Motor neuron (in vitro differentiated cells): ENCODE measurements around the gene CDH13. TPM values are rescaled to one million over a fixed set of nuclear protein-coding genes. Genes with fewer than 3 reads are reported as not detected.
A peak's percentile ranks its signal among the peaks of the same experiment; 100 is the strongest.

Experiments
- ATAC-seq, 8 experiments: fragments of 200-7000 bp; cut with Tn5 transposase; replicated peaks in 6 of 8; 2 replicates each; pipeline ENCODE4 v1.8.0; 2021; ENCODE audit warnings: mild to moderate bottlenecking in 8 of 8, moderate library complexity in 8 of 8
- H3K27ac ChIP-seq, 2 donors: fragments of 250-450 bp; sonication (Bioruptor Pico); 2 replicates each; pipeline ENCODE4 v1.9.0; 2021; ENCODE audit warnings: antibody characterized with exemption in 2 of 2, mild to moderate bottlenecking in 2 of 2, moderate library complexity in 1 of 2
- H3K4me1 ChIP-seq, 2 donors: fragments of 250-450 bp; sonication (Bioruptor Pico); replicated peaks in 1 of 2; 2 replicates each; pipeline ENCODE4 v1.6.1; 2021; ENCODE audit warnings: antibody characterized with exemption in 2 of 2, mild to moderate bottlenecking in 2 of 2, moderate library complexity in 1 of 2
- H3K4me3 ChIP-seq, 5 donors: fragments of 250-450 bp; sonication (Bioruptor Pico); 2 replicates each; pipeline ENCODE4 v1.9.0; 2021; ENCODE audit warnings: antibody characterized with exemption in 5 of 5, mild to moderate bottlenecking in 5 of 5, moderate library complexity in 4 of 5
- WGBS, 10 experiments: fragments of 450-650 bp; shearing (Covaris generic); methylation state at CpG; one replicate each; pipeline ENCODE4 v1.0.0; 2022; 5-methylcytosine and 5-hydroxymethylcytosine counted together
- in situ Hi-C, 9 experiments: fragments of 400-800 bp; cut with MboI; loops; one replicate each; pipeline ENCODE4 v1.15.0; 2021; ENCODE audit warnings: low sequenced_read_pairs in 9 of 9, low pct_unique_long_range_greater_than_20kb in 2 of 9; ENCODE audit not compliant: unreplicated experiment in 9 of 9
- total RNA-seq, 8 experiments: library from RNA; unstranded; fragments of 300-600 nt; gene quantifications; 2 replicates each; pipeline versions ENCODE4 v1.2.3 to v1.2.4, GENCODE V29; 2022

The CDH13 gene
- total RNA-seq, 8 experiments from 2014 or later, result 0.42 to 10.3 (median 3.4) TPM

DNA sequence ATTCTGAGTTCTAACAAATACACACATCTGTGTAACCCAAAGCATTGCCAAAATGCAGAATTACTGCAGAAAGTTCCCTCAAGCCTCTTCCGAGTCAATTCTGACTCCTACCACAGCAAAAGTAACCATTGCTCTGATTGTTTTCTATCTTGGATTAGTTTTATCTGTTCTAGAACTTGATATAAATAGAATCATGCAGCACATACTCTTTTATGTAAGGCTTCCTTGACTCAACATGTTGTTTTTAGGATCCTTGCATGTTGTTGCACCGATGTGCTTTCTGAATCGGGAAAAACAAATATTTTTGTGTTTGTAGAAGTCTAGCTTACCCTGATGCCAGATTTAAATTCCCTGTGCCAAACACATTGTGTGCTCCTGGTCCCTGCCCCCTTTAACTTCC is 140.4 kb downstream of the CDH13 start:
- Histone ChIP-seq H3K4me3 (no peak overlapping the region), H3K27ac (no peak overlapping the region), H3K4me1 (peaks cover 0 to 5% of the 10 kb centered on the region in 2 donors)
- ATAC-seq, result no peak
- in situ Hi-C loops, result no loop called here
- 0 to 100% (median 78%) methylated on average over 1 to 3 of the region's 3 CpGs; no CpG with 5 or more reads in 1 of the 10 experiments for WGBS, 10 experiments

DNA sequence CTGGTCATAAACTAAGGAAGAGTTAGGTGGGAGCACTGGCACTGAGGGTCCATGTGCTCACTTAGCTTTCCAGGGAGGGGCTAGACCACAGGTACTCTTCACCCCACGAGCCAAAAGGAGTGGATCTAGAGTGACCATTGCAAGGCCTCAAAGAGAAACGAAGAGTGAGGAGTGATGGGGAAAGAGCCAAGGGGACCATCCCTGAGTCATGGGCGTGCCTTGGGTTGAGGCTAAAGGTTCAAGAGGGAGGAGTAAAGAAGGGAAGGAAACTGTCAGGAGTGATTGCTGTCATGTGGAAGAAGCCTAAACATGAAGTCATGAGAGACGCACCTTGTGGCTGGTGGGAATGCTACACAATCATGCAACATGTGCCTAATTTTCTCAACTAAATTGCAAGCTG is 141.0 kb downstream of the CDH13 start:
- no peak for ATAC-seq
- 0 to 89% (median 66%) methylated on average over 1 to 3 of the region's 4 CpGs; no CpG with 5 or more reads in 4 of the 10 experiments for whole genome bisulfite sequencing, 10 experiments
- in situ Hi-C loops, result no loop called here
- peaks cover 0 to 5% of the 10 kb centered on the region in 2 donors for H3K4me1 ChIP-seq
- no peak overlapping the region for H3K27ac ChIP-seq
- no peak overlapping the region for H3K4me3 ChIP-seq

DNA sequence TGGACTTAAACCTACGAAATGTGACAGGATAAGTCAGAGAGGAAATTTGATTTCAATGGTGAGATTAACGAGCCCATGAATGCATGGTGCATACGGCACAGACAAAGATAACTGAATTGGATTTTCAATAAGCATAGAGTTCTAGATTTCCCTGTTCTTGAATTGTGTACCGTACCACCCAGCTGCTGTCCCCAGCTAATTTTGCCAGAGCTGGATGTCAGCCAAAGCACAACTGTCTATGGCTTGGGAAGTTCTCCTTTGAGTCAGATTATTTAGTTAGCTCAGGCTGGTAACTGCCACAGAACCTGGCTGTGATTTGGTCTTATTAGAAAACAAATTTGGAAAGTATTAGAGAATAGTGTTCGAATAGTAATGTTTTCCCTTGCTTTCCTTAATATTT is 143.1 kb downstream of the CDH13 start:
- Histone ChIP-seq H3K4me1 (peaks cover 0 to 5% of the 10 kb centered on the region in 2 donors), H3K4me3 (no peak overlapping the region), H3K27ac (no peak overlapping the region)
- WGBS, 10 experiments, result 17 to 98% (median 68%) methylated on average over 1 to 5 of the region's 5 CpGs
- in situ Hi-C loops, result no loop called here
- ATAC-seq, result no peak

DNA sequence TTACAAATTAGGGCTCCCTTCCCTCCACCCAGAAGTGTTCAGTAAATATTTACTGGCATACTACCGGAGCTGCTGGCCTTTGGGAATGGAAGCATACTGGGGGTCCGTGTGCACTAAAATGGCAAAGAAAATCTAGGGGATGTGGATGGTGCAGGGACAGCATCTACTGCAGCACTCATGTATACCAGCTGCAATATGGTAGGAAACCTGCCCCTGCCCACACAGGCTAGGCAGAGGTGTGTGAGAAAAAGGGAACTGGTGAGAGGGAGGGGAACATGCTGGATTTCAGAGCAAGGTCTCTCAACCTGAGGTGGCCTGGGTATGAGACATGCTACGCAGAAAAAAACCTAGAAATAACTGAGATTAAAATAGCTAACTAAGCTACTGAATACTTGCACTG is 145.4 kb downstream of the CDH13 start:
- ATAC-seq, result no peak
- Histone ChIP-seq H3K4me3 (no peak overlapping the region), H3K27ac (no peak overlapping the region), H3K4me1 (peaks cover 0 to 5% of the 10 kb centered on the region in 2 donors)
- in situ Hi-C loops, result no loop called here
- WGBS, 10 experiments, result 63 to 100% (median 82%) methylated on average over 1 to 3 of the region's 3 CpGs; no CpG with 5 or more reads in 6 of the 10 experiments

DNA sequence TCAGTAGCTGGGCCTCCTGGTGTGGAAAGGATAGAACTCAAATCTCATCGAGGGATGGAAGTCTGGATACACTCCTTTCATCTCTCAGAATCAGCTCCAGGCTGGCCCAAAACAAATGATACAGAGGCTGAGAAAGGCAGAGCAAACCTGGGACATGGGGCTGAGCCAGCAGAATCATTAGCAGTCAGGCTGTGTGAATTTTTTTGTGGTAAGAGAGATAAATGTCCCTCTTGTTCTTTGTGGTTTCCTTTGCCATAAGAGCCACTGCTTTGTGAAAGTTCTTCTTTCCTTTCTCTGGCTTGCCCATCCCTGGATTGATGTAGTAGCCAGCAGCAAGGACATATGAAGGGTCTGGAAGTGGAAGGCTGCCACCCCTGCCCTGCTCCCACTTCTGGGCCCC is 146.2 kb downstream of the CDH13 start:
- 18 to 83% (median 65%) methylated on average over 1 of the region's 1 CpG; no CpG with 5 or more reads in 4 of the 10 experiments for WGBS, 10 experiments
- no peak overlapping the region for H3K4me3 ChIP-seq
- peaks cover 0 to 5% of the 10 kb centered on the region in 2 donors for H3K4me1 ChIP-seq
- ATAC-seq, result no peak
- in situ Hi-C loops, result no loop called here
- no peak overlapping the region for H3K27ac ChIP-seq

DNA sequence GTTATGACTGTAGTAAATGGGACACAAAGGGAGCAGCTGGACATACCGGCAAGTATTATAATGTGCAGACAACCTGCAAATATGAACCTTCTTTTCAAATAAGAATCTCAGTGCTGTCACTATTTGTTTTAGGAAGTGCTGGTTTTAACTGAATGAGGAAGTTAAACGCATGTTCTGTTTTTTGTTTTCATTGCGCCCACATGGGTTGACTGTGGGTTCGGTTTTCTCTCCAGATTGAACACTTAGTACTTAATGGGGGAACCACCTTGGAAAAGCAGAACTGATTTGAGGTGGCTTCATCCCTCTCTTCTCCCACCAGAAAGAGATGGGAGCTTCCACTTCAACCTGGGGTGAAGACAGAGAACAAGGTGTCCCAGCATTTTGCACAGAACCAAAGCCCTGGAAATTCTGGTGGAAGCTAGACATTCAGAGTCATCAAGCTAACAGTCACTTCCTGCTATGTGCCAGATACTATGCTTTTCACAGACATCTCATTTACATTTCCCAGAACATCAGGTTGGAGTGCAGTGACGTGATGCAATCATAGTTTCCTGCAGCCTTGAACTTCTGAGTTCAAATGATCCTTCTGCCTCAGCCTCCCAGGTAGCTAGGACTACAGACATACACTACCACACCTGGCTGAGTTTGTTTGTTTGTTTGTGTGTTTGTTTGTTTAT is 149.8 kb downstream of the CDH13 start:
- ATAC-seq, result peak in 1 of 8 experiments; percentile 59
- in situ Hi-C loops, result no loop called here
- WGBS, 10 experiments, result 17 to 100% (median 91%) methylated on average over 1 to 5 of the region's 5 CpGs; no CpG with 5 or more reads in 2 of the 10 experiments
- Histone ChIP-seq H3K27ac (no peak overlapping the region), H3K4me1 (no peaks in the 10 kb centered on the region), H3K4me3 (no peak overlapping the region)

DNA sequence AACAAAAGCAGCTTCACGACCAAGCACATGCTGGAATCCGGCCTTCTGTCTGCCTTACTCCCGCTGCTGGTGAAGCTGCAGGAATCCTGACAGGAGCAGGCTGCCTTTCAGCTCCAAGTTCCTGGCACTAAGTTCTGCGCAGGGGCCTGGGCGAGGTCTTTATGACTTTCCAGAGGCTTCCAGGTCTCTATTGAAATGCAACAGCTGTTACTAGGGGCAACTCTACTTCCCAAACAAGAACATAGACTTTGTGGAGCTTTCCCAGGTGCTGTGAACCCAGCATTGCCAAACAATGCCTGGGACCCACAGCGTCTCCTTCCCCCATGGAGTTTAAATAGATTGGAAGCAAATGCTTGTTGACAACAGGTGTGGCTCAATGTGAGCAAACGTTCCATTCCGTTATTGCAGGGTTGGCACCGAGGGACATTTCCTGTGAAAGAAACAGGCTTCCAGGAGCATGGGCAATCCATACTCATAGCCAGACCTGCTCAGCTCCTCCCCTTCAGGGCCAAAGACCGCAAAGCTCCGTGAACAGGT is 156.0 kb downstream of the CDH13 start:
- ATAC-seq, result peak in 2 of 8 experiments; percentile 24 to 61
- H3K4me3 ChIP-seq, result no peak overlapping the region
- peaks cover 0 to 10% of the 10 kb centered on the region in 2 donors for H3K4me1 ChIP-seq
- in situ Hi-C loops, result no loop called here
- no peak overlapping the region for H3K27ac ChIP-seq
- WGBS, 10 experiments, result 0 to 100% (median 44%) methylated on average over 1 to 10 of the region's 11 CpGs; no CpG with 5 or more reads in 2 of the 10 experiments

DNA sequence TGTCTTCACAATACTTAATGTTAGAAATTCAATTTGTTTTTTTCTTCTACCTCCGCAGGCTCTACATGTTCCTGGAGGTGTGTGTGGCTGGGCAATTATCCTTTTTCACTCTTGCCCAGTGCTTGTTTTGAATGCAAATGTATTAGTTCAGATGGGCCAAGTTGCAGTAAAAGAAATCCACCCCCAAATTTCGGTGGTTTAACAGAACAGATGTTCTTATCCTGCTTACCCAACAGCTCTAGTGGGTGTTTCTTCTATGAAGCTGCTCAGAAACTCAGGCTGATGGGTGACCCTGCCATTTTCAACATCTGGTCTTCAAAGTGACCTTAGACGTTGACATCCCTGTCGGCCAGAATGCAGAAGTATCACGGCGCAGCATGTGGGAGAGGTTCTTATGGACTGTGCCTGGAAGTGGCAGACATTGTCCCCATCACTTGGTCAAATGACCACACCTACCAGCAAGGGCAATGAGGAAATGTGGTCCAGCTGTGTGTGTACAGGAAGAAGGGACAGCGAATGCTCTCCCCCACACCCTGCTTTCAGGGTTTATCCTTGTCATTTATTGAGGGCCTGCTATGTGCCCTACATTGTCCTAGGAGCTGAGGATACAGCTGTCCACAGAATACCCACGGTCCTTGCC is 157.3 kb downstream of the CDH13 start:
- ATAC-seq, result no peak
- H3K4me3 ChIP-seq, result no peak overlapping the region
- peaks cover 0 to 10% of the 10 kb centered on the region in 2 donors for H3K4me1 ChIP-seq
- no peak overlapping the region for H3K27ac ChIP-seq
- 38 to 100% (median 80%) methylated on average over 1 to 7 of the region's 8 CpGs for whole genome bisulfite sequencing, 10 experiments
- in situ Hi-C loops, result no loop called here

DNA sequence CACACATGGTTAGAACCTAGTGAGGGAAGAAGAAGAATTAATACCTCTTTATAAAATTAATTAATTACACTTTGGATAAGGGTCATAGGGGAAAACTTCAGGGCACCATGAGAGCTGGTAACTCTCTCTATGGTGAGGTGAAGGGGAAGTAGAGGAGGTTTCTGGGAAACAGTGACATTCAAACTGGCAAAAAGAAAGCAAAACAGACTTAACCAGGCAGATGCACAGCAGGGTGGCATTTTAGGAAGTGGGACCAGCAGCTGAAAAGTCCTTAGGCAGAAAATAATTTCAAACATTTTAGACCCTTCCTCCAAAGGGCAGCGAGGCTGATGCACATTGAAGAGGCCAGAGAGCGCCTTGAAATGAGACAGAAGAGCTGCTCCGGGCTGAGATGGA is 157.8 kb downstream of the CDH13 start:
- H3K4me1 ChIP-seq, result peaks cover 0 to 10% of the 10 kb centered on the region in 2 donors
- in situ Hi-C loops, result no loop called here
- no peak for ATAC-seq
- 21 to 100% (median 80%) methylated on average over 1 to 3 of the region's 3 CpGs; no CpG with 5 or more reads in 4 of the 10 experiments for WGBS, 10 experiments
- no peak overlapping the region for H3K4me3 ChIP-seq
- no peak overlapping the region for H3K27ac ChIP-seq

DNA sequence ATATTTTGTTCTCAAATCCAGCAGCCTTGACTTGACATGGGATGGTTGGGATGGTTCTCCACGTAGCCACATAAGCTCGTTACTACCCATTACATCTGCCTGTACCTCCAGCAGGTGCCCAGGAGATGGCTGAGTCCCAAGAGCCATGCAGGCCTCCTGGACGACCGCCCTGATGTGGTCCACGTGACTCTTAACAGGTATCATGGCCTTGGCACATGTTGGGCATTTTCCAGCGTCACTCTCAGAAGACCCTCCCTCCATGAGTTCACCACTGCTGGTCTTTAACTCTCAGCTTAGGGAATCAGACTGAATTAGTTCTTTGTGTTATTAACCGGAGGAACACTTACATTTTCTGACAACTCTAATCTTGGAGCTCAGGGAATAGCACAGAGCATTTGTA is 161.5 kb downstream of the CDH13 start:
- ATAC-seq, result no peak
- Histone ChIP-seq H3K27ac (no peak overlapping the region), H3K4me3 (no peak overlapping the region), H3K4me1 (peaks cover 0 to 7% of the 10 kb centered on the region in 2 donors)
- WGBS, 10 experiments, result 35 to 93% (median 53%) methylated on average over 2 to 5 of the region's 7 CpGs; no CpG with 5 or more reads in 3 of the 10 experiments
- in situ Hi-C loops, result no loop called here

DNA sequence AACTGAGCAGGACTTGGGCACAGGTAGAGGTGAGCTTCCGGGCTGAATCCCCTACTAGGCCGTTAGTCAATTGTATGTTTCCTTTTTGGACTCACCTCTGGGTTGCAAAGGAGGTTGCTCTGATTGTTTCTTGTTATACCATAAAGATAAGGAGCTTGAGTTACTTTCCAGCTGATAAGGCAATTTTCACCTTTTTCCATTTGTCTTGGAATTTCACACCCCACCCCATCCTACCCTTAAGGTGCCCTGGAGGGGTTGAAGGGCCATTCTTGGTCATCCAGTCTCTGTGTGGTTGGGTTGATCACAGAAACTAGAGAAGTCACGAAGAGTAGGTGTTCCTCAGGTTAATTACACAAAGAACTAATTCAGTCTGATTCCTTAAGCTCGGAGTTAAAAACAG is 162.2 kb downstream of the CDH13 start:
- ATAC-seq, result no peak
- in situ Hi-C loops, result no loop called here
- Histone ChIP-seq H3K4me1 (peaks cover 0 to 6% of the 10 kb centered on the region in 2 donors), H3K4me3 (no peak overlapping the region), H3K27ac (no peak overlapping the region)
- WGBS, 10 experiments, result 33 to 88% (median 80%) methylated on average over 1 to 4 of the region's 4 CpGs; no CpG with 5 or more reads in 2 of the 10 experiments

DNA sequence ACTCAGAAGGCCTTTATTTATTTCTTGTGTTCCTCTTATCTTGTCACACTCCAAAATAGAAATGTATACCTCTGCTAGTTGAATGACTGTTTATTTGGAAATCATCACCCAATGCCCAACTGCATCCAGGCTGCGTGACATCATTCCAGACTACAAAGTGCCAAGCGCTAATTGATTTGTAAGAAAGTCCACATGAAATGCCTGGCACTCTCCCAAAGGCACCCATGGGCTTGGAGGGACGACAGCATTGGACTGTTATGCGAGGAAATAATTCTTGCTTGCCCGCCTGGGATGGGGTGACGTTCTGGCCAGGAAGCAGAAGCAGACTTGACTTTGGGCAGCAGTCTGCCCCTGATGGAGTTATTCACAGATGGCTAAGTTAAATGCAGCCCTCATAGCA is 165.9 kb downstream of the CDH13 start:
- in situ Hi-C loops, result no loop called here
- no peak overlapping the region for H3K27ac ChIP-seq
- no peak overlapping the region for H3K4me3 ChIP-seq
- no peak for ATAC-seq
- H3K4me1 ChIP-seq, result peaks cover 0 to 2% of the 10 kb centered on the region in 2 donors
- 62 to 100% (median 87%) methylated on average over 1 to 6 of the region's 6 CpGs; no CpG with 5 or more reads in 4 of the 10 experiments for WGBS, 10 experiments

DNA sequence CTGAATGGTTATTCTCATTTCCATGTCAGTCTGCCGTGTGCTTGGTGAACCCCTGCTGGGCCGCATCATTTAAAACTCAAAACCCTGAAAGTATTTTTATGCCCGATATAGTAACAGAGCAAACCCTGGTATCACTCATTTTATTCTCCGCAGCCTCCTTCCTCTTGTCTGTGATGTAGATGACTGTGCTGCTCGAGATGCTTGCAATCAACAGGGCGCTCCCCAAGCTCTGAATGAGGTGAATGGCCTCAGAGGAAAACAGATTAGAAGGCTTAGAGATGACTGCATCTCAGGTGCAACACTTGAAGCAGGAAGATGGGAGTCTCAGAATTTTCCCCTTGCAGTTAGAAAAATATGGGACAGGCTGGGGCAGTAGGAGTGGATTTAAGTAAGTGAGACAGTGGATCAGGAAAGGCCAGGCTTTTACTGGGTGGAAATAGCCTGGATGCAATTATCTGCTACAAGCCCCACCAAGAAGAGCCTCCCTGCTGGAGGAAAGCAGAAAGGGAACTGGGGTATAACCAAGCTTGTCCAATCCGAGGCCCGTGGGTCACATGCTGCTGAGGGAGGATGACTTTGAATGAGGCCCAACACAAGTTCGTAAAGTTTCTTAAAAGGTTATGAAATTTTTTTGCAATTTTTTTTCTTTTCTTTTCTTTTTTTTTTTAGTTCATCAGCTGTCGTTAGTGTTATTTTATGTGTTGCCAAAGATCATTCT is 166.9 kb downstream of the CDH13 start:
- Histone ChIP-seq H3K4me1 (peaks cover 0 to 2% of the 10 kb centered on the region in 2 donors), H3K27ac (no peak overlapping the region), H3K4me3 (no peak overlapping the region)
- in situ Hi-C loops, result no loop called here
- 10 to 93% (median 68%) methylated on average over 4 to 9 of the region's 10 CpGs for WGBS, 10 experiments
- ATAC-seq, result no peak
